Vagina (tissue), 2 donors: Measurements from ENCODE around the gene AHNAK2. TPM values are rescaled to one million over a fixed set of nuclear protein-coding genes. Genes with fewer than 3 reads are reported as not detected.

Experiments
- DNase-seq, 2 donors: peaks; one replicate each; pipeline ENCODE4 v3.0.0-alpha.2; 2017; ENCODE audit errors: extremely low spot score in 2 of 2
- H3K27ac ChIP-seq: fragments of 200-600 bp; sonication (generic); one replicate; pipeline ENCODE4 v1.5.1; 2019
- H3K27me3 ChIP-seq: fragments of 200-600 bp; sonication (generic); one replicate; pipeline ENCODE4 v1.5.1; 2019
- H3K36me3 ChIP-seq, 2 donors: fragments of 200-600 bp; sonication (generic); one replicate each; pipeline ENCODE4 v1.5.1; 2017 to 2019
- H3K4me1 ChIP-seq: fragments of 200-600 bp; sonication (generic); one replicate; pipeline ENCODE4 v1.5.1; 2019
- H3K4me3 ChIP-seq, 2 donors: fragments of 200-600 bp; sonication (generic); 1 replicate in 1 of 2; 2 replicates in 1 of 2; pipeline ENCODE4 v1.5.1; 2016 to 2019
- H3K9me3 ChIP-seq: fragments of 200-600 bp; sonication (generic); one replicate; pipeline ENCODE4 v1.5.1; 2019
- POLR2A ChIP-seq, 2 donors: fragments of 450-650 bp; IDR thresholded peaks; one replicate each; pipeline ENCODE4 v1.6.1; 2017; ENCODE audit warnings: antibody characterized with exemption in 2 of 2, mild to moderate bottlenecking in 2 of 2, moderate library complexity in 2 of 2
- POLR2AphosphoS5 ChIP-seq, 2 donors: sonication (generic); formaldehyde crosslinking; IDR thresholded peaks; one replicate each; pipeline ENCODE4 v1.9.0; 2017; ENCODE audit warnings: antibody characterized with exemption in 2 of 2, mild to moderate bottlenecking in 2 of 2, low read depth in 1 of 2; ENCODE audit not compliant: insufficient read depth in 1 of 2
- intact Hi-C: fragments of 100-400 bp; cut with DNase I; formaldehyde crosslinking; loops from one replicate; pipeline ENCODE4 v1.15.1; 2023
- total RNA-seq: library from RNA; depleted of rRNA; stranded (reverse); fragments of >200 nt; gene quantifications from one replicate; pipeline ENCODE4 v1.2.3, GENCODE V29; 2016
- TF ChIP-seq, protein P1 (sequence below), 3 experiments: fragments of 450-650 bp in 2 of 3; fragments of 200-600 bp in 1 of 3; sonication (generic) in 1 of 3; IDR thresholded peaks; one replicate each; pipeline ENCODE4 v1.5.1; 2017 to 2019; ENCODE audit warnings: antibody characterized with exemption in 3 of 3, mild to moderate bottlenecking in 2 of 3, moderate library complexity in 2 of 3

The AHNAK2 gene
- total RNA-seq, 1 donor from 2014 or later: 180 TPM

DNA sequence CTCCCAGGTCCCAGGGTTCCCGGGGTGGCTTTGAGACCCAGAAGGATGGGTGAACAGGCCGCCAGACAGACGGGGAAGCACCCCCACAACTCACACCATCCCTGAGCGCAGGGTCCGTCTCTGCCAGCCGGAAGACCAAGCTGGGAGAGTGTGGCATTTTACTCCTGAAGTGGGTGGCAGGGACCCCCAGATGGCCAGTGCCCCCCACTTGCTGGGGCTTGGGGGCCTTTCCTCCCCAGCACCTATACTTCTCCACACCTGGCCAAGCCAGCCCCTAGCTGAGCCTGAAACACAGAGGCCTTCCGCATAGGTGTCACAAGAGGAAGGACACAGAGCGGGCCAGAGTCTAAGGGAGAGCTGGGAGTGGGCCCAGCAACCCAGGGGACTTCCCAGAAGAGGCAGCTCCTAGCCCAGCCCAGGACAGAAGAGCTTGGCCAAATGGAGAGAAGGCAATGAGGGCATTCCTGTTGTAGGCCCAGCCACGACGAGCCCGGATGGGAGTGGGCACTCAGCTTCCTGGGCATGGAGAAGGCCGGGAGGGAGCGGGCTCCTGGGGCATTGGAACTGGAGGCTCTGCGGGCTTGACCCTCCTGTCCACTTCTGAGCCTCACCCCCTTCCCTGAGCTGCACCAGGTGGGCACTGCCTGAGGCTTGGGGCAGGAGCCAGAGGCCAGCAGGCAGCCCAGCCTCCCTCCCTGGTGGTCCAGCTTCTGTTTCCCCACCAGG, 3.3 kb downstream of the AHNAK2 start:
- Histone ChIP-seq H3K9me3 (no peaks in the 10 kb centered on the region), H3K36me3 (no peaks in the 10 kb centered on the region), H3K27me3 (no peaks in the 10 kb centered on the region), H3K4me1 (peaks cover 81% of the 10 kb centered on the region), H3K27ac (peak overlapping the region; percentile 99), H3K4me3 (no peak overlapping the region)
- intact Hi-C loops: loop anchor here (5.0 kb wide), 2 partner anchors 47 to 67 kb away; partner anchors contain the start of gene CDCA4
- no peak for DNase-seq
- TF ChIP-seq, protein P1, sequence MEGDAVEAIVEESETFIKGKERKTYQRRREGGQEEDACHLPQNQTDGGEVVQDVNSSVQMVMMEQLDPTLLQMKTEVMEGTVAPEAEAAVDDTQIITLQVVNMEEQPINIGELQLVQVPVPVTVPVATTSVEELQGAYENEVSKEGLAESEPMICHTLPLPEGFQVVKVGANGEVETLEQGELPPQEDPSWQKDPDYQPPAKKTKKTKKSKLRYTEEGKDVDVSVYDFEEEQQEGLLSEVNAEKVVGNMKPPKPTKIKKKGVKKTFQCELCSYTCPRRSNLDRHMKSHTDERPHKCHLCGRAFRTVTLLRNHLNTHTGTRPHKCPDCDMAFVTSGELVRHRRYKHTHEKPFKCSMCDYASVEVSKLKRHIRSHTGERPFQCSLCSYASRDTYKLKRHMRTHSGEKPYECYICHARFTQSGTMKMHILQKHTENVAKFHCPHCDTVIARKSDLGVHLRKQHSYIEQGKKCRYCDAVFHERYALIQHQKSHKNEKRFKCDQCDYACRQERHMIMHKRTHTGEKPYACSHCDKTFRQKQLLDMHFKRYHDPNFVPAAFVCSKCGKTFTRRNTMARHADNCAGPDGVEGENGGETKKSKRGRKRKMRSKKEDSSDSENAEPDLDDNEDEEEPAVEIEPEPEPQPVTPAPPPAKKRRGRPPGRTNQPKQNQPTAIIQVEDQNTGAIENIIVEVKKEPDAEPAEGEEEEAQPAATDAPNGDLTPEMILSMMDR (IDR thresholded peaks at IDR 0.05): no peak

DNA sequence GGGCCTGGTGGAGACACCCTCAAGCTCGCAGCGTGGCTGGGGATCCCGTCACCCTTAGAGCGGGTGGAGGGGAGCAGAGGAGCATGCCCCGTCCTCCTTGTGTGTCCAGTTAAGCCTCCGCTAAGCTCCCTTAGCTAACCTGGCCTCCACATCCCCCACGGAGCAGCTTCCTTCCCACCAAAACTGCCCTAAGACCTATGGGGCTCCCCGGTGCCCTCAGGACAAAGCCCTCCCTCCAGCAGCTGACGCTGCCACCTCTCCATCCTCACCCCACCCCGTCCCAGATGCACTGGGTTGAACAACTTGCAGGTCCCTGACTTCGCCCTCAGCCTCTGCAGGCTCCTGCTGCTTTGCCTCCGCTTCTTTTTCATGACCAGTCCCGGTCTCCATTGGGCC, 4.0 kb downstream of the AHNAK2 start:
- DNase-seq: no peak
- TF ChIP-seq, protein P1 (IDR thresholded peaks at IDR 0.05): no peak
- TF ChIP-seq POLR2A (IDR thresholded peaks at IDR 0.05): no peak
- no peak for TF ChIP-seq POLR2AphosphoS5 (IDR thresholded peaks at IDR 0.05; ENCODE audit: insufficient read depth in 1 of 2, low read depth in 1 of 2)
- no peaks in the 10 kb centered on the region for H3K9me3 ChIP-seq
- H3K4me3 ChIP-seq: peak overlapping the region; percentile 4 to 31
- peaks cover 88% of the 10 kb centered on the region for H3K4me1 ChIP-seq
- no peaks in the 10 kb centered on the region for H3K36me3 ChIP-seq
- intact Hi-C loops: loop anchor here (5.0 kb wide), 1 partner anchor 48 kb away; the partner anchor contains the start of gene CDCA4
- H3K27ac ChIP-seq: peak overlapping the region; percentile 99
- H3K27me3 ChIP-seq: no peaks in the 10 kb centered on the region

DNA sequence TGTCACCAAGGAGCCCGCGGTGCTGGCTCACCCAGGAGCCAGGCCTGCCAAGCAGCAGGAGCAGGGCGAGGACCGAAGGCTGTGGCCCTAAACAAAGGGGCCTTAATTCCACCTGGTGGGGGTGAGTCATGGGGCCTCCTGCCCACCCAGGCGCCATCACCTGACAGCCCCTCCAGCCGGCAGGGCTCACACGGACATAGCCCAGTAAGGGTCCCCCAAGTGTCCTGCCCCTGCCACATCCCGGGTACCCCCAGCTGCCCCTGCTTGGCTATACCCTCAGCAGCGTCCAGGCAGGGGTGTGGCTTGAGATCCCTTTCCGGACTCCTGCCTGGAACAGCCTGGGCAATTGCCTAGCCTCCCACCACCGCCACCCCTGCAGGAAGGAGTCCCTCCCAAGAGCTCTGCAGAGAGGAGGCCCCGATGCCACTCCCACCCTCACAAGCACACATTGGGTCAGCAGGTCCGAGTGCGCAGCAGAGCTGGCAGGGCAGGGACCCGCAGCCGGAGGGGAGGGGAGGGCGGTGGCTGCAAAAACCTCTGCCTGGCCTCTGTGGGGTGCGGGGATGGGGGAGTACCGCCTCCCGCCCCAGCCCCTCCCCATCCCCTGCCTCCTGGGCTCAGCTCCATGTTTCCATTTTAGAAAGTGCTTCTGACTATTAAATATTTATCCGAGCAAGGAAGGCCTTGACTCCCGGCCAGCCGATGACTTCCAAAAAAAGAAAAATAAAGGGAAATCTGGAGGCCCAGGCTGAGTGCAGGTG, 4.6 kb downstream of the AHNAK2 start:
- Histone ChIP-seq H3K9me3 (no peaks in the 10 kb centered on the region), H3K4me3 (peak overlapping the region; percentile 4 to 31), H3K4me1 (peaks cover 90% of the 10 kb centered on the region), H3K36me3 (no peaks in the 10 kb centered on the region), H3K27ac (peak overlapping the region; percentile 99), H3K27me3 (no peaks in the 10 kb centered on the region)
- DNase-seq: peak in 1 of 2 donors; percentile 97
- TF ChIP-seq POLR2A (IDR thresholded peaks at IDR 0.05): no peak
- TF ChIP-seq POLR2AphosphoS5 (IDR thresholded peaks at IDR 0.05; ENCODE audit: insufficient read depth in 1 of 2, low read depth in 1 of 2): peak; percentile 57 to 76
- intact Hi-C loops: loop anchor here (5.0 kb wide), 1 partner anchor 49 kb away; the partner anchor contains the start of gene CDCA4

DNA sequence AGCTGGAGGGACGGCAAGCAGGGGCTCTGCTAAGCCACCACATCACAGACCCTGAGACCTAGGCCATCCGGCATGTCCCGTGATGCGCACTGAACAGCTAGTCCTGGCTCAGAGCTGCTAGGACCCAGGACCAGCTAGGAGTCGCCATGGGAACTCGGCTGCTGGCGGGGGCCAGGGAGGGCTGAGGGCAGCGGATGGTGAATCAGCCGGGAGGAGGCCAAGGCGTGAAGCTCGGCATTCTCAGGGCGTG, 5.1 kb downstream of the AHNAK2 start:
- no peaks in the 10 kb centered on the region for H3K9me3 ChIP-seq
- no peaks in the 10 kb centered on the region for H3K36me3 ChIP-seq
- intact Hi-C loops: loop anchor here (5.0 kb wide), 1 partner anchor 49 kb away; the partner anchor contains the start of gene CDCA4
- TF ChIP-seq POLR2AphosphoS5 (IDR thresholded peaks at IDR 0.05; ENCODE audit: insufficient read depth in 1 of 2, low read depth in 1 of 2): peak in 1 of 2 donors; percentile 89
- TF ChIP-seq POLR2A (IDR thresholded peaks at IDR 0.05): no peak
- no peak for DNase-seq
- peak overlapping the region; percentile 99 for H3K27ac ChIP-seq
- H3K27me3 ChIP-seq: no peaks in the 10 kb centered on the region
- peak overlapping the region; percentile 4 to 31 for H3K4me3 ChIP-seq
- H3K4me1 ChIP-seq: peaks cover 92% of the 10 kb centered on the region

DNA sequence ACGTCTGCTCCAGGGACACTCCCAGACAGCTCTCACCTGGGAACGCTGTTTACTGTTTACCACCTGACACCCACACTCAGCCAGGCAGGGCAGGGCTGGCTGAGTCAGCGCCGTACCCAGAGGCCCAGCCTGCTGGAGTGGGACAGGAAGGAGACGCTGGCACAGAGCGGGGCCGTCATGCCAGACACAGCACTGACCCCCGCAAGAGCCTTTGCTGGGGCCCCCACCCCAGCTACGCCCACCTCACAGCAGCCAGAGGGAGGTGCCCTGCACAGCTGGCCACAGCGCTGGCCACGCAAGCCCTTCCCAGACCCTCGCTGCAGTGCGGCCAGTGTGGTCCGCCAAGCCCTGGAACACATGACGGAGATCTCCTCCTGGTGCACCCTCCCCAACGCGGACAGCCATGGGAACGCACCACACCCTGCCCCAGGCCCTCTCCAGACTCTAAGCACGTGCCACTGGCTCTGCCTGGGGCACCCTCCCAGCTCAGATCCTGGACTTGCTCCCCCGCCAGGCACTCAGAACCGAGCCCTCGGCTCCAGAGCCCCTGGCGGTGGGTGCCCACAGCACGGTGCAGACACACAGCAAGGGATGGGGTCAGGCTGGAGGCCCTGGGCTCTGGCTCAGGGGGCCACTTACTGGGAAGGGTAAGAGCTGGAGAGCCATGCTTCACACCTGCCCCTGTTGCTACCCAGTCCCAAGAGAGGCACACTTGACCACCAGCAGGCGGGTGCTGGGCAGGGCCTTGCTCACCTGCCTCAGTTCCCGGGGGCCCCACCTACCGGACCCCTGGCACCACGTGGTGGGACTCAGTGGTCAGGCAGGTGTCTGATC, 5.7 kb downstream of the AHNAK2 start:
- Histone ChIP-seq H3K4me1 (peaks cover 94% of the 10 kb centered on the region), H3K27ac (peak overlapping the region; percentile 99), H3K4me3 (peak overlapping the region; percentile 4 to 31), H3K36me3 (no peaks in the 10 kb centered on the region), H3K9me3 (no peaks in the 10 kb centered on the region), H3K27me3 (no peaks in the 10 kb centered on the region)
- intact Hi-C loops: loop anchor here (5.0 kb wide), 1 partner anchor 50 kb away; the partner anchor contains the start of gene CDCA4
- TF ChIP-seq, protein P1 (IDR thresholded peaks at IDR 0.05): peak in 1 of 3 experiments; percentile 11
- peak; percentile 63 to 68 for TF ChIP-seq POLR2AphosphoS5 (IDR thresholded peaks at IDR 0.05; ENCODE audit: insufficient read depth in 1 of 2, low read depth in 1 of 2)
- TF ChIP-seq POLR2A (IDR thresholded peaks at IDR 0.05): no peak
- peak in 1 of 2 donors; percentile 95 for DNase-seq
